Activated naive CD8-positive, alpha-beta T cell treated with anti-CD3 and anti-CD28 coated beads for 36 hours (primary cell): ENCODE measurements around the gene CHRNB2. TPM values are rescaled to one million over a fixed set of nuclear protein-coding genes. Genes with fewer than 3 reads are reported as not detected.

Source experiments
- DNase-seq: peaks from one replicate; pipeline ENCODE4 v3.0.0; 2021
- H3K27ac Mint-ChIP-seq: one replicate; pipeline ENCODE4 v1.8.0; 2022; ENCODE audit warnings: mild to moderate bottlenecking, moderate library complexity, mixed read lengths
- H3K27me3 Mint-ChIP-seq: one replicate; pipeline ENCODE4 v1.8.0; 2022; ENCODE audit warnings: mild to moderate bottlenecking, mixed read lengths
- H3K36me3 Mint-ChIP-seq: one replicate; pipeline ENCODE4 v1.8.0; 2021; ENCODE audit warnings: mild to moderate bottlenecking, mixed read lengths
- H3K4me1 Mint-ChIP-seq: one replicate; pipeline ENCODE4 v1.8.0; 2021; ENCODE audit warnings: mixed read lengths
- H3K4me3 Mint-ChIP-seq: one replicate; pipeline ENCODE4 v1.8.0; 2022; ENCODE audit warnings: mild to moderate bottlenecking, moderate library complexity, mixed read lengths
- H3K9me3 Mint-ChIP-seq: one replicate; pipeline ENCODE4 v1.8.0; 2022; ENCODE audit warnings: mixed read lengths
- total RNA-seq, 2 experiments: library from RNA; stranded (reverse); gene quantifications; one replicate each; pipeline ENCODE4 v1.2.3, GENCODE V29; 2021

CHRNB2 gene
- total RNA-seq, 2 experiments from 2014 or later = not detected

DNA sequence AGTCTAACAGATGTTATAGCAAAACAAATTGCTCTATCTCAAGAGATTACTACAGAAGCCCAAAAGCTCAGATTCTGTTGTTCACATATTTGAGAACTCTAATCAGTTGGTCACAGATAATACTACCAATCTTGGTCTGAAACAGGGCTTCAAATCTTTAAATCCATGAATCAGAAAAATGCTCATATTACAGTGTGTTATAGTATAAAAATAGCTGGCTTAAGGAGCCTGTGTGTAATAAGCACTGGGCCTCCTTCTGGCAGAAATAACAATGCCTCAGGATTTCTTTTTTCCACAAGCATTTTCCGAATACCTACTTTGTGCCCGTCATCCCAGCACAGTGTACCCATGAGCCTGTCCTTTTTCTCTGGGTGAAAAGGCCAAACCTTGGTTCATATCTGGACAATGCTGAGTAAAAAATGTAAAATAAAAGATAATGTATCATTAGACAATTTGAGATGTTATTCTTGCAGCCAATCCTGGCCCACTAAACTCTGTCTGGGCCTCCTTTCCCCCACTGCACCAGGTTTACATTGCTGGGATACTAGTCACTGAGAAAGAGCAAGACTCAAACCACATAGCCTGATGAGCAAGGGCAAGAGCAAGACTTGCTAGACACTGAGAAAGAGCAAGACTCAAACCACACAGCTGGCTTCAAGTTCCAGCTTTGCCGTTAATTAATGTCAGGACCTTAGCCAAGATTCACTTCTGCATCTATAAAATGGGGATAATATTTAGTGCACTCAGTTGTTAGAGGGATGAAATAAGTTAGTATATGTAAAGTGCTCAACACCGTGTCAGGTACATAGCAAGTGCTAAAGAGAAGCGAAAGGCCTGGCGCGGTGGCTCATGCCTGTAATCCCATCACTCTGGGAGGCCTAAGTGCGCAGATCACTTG, 57.4 kb downstream of the CHRNB2 start:
- H3K36me3 Mint-ChIP-seq = peaks cover 33% of the 10 kb centered on the region
- peak overlapping the region; percentile 2 for H3K4me3 Mint-ChIP-seq
- H3K27me3 Mint-ChIP-seq = no peaks in the 10 kb centered on the region
- DNase-seq = no peak
- no peak overlapping the region for H3K27ac Mint-ChIP-seq
- peaks cover 7% of the 10 kb centered on the region for H3K9me3 Mint-ChIP-seq
- H3K4me1 Mint-ChIP-seq = peaks cover 48% of the 10 kb centered on the region

GRCh38 chr1:154626456-154627256, 59.1 kb downstream of the CHRNB2 start:
- H3K27me3 Mint-ChIP-seq = peaks cover 4% of the 10 kb centered on the region
- H3K27ac Mint-ChIP-seq = peak overlapping the region; percentile 96
- H3K9me3 Mint-ChIP-seq = peaks cover 8% of the 10 kb centered on the region
- H3K4me3 Mint-ChIP-seq = peak overlapping the region; percentile 98
- H3K36me3 Mint-ChIP-seq = peaks cover 31% of the 10 kb centered on the region
- no peak for DNase-seq
- H3K4me1 Mint-ChIP-seq = peaks cover 46% of the 10 kb centered on the region

DNA sequence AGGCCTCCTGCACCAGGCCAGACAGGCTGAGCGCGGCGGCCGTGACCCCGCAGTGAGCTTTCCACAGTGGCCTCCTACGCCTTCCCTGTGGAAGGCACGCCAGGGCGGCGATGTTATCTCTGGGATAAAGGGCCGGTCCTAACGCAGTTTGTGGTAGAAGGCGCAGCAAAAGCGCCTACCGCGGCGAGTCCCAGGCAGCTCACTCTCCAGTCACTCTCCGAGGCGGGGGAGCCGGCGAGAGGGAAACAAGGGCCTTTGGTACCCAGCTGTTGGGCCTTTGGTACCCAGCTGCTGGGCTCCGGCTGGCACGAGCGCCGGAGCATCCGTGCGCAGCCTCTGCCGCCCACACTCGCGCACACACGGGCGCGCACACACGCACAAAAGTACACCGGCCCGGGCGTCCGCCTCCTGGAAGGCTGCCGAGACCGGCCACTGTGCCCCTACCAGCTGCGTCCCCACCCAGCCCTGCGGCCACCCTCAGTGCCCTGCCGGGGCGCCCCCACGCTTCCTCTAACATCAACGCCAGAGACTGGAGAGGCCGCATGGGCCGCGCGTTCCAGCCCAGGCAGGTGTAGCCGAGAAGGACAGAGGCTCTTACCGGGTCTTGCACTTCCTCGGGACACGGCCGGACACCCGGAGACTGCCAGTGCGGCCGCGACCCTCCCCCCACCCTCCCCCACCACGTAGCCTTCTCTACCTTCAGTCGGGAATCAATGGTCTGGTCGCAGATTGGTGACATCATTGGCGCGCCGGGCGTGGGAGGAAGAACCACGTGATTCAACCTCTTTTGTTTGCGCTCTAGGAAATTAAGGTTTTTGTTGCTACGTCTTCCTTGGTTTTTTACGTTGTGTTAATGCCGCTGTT, 59.9 kb downstream of the CHRNB2 start:
- Mint-ChIP-seq H3K27me3 (peaks cover 4% of the 10 kb centered on the region), H3K4me1 (peaks cover 38% of the 10 kb centered on the region), H3K4me3 (peak overlapping the region; percentile 98)

GRCh38 chr1:154628121-154628405, 60.5 kb downstream of the CHRNB2 start:
- peak overlapping the region; percentile 96 for H3K27ac Mint-ChIP-seq
- H3K4me1 Mint-ChIP-seq = peaks cover 32% of the 10 kb centered on the region
- H3K4me3 Mint-ChIP-seq = peak overlapping the region; percentile 98
- H3K36me3 Mint-ChIP-seq = peaks cover 27% of the 10 kb centered on the region
- H3K9me3 Mint-ChIP-seq = peaks cover 8% of the 10 kb centered on the region
- no peak for DNase-seq
- peaks cover 4% of the 10 kb centered on the region for H3K27me3 Mint-ChIP-seq

More for the DNA sequence above, 59.9 kb downstream of the CHRNB2 start:
- Mint-ChIP-seq H3K27ac (peak overlapping the region; percentile 96), H3K36me3 (peaks cover 29% of the 10 kb centered on the region), H3K9me3 (peaks cover 8% of the 10 kb centered on the region)
- DNase-seq = peak; percentile 86

DNA sequence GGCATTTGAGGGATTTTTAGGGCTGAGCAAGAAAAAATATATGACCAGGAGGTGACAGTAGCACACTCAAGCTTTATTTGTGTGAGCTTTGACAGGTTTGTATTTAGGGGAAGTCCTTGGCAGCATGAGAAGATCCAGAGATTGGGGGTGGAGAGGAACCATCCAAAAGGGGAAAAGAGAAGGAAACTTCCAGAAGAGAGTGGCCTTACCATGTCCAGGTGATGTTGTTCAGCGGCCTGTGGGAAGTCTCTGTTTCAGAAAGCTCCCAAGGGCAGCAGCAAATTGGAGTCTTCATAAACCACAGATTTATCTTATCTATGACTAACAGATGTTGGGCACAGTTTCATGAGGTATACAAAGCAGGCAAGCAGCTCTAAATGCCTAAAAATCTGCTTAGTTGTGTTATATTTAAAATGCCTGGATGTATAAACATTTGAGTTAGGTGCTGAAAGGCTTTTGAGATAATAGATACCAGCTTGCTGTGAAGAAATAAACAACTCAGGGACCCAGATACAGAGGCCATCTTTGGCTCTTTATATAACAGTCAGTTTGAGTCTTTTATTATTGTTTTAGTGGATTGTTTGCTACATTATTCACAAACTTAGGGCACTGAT, 61.6 kb downstream of the CHRNB2 start:
- Mint-ChIP-seq H3K27me3 (peaks cover 4% of the 10 kb centered on the region), H3K4me1 (peaks cover 25% of the 10 kb centered on the region), H3K9me3 (peaks cover 8% of the 10 kb centered on the region), H3K27ac (peak overlapping the region; percentile 96), H3K4me3 (peak overlapping the region; percentile 71), H3K36me3 (peaks cover 20% of the 10 kb centered on the region)
- DNase-seq = no peak

Other genes with a start within 250 kb of the CHRNB2 start
- gene AQP10, start 246.7 kb upstream of the CHRNB2 start, total RNA-seq = not detected
- gene ATP8B2, start 242.3 kb upstream of the CHRNB2 start, total RNA-seq = 10 to 100 TPM; 64.9 to 66.4 TPM
- gene IL6R, start 162.4 kb upstream of the CHRNB2 start, total RNA-seq = 1 to 10 TPM; 2.3 to 2.4 TPM
- not detected for gene TDRD10, start 65.6 kb upstream of the CHRNB2 start, total RNA-seq
- gene SHE, start 65.4 kb upstream of the CHRNB2 start, total RNA-seq = not detected
- gene UBE2Q1, start 9.1 kb upstream of the CHRNB2 start, total RNA-seq = 10 to 100 TPM; 84.4 to 87.4 TPM
- 100 to 1,000 TPM; 256 TPM for gene ADAR, start 40.4 kb downstream of the CHRNB2 start, total RNA-seq